ENCODE data around the gene ABCB8.

DNA sequence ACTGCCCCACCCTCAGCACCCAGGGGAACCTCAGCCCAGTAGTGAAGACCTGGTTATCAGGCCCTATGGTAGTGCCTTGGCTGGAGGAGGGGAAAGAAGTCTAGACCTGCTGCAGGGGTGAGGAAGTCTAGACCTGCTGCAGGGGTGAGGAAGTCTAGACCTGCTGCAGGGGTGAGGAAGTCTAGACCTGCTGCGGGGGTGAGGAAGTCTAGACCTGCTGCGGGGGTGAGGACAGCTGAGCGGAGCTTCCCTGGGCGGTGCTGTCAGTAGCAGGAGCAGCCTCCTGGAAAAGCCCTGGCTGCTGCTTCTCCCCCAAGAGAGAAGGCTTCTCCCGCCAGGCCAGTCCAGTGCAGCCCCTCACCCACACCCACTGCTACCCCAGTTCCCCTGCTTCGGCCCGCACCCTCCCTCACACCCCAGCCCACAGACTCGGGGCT is 31.2 kb upstream of the ABCB8 start:
- no peak for TF ChIP-seq POLR2A (IDR thresholded peaks at IDR 0.05)
- TF ChIP-seq, protein P1, sequence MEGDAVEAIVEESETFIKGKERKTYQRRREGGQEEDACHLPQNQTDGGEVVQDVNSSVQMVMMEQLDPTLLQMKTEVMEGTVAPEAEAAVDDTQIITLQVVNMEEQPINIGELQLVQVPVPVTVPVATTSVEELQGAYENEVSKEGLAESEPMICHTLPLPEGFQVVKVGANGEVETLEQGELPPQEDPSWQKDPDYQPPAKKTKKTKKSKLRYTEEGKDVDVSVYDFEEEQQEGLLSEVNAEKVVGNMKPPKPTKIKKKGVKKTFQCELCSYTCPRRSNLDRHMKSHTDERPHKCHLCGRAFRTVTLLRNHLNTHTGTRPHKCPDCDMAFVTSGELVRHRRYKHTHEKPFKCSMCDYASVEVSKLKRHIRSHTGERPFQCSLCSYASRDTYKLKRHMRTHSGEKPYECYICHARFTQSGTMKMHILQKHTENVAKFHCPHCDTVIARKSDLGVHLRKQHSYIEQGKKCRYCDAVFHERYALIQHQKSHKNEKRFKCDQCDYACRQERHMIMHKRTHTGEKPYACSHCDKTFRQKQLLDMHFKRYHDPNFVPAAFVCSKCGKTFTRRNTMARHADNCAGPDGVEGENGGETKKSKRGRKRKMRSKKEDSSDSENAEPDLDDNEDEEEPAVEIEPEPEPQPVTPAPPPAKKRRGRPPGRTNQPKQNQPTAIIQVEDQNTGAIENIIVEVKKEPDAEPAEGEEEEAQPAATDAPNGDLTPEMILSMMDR (IDR thresholded peaks at IDR 0.05) = no peak
- TF ChIP-seq POLR2AphosphoS5 (IDR thresholded peaks at IDR 0.05) = no peak
- TF ChIP-seq EP300 (IDR thresholded peaks at IDR 0.05) = no peak
